Mucosa of rectum (tissue), 2 donors: Measurements from ENCODE around the gene BBS1.
"Not testable (repeated sequence)": the region's sequence is repeated elsewhere in the genome, so short reads cannot be mapped to it uniquely, and the experiment has no call there.

Experiments
- H3K27ac ChIP-seq, 2 donors: one replicate each; pipeline ENCODE4 v1.7.0; 2013; ENCODE audit warnings: inconsistent platforms in 2 of 2, low read depth in 2 of 2, low read length in 2 of 2
- H3K27me3 ChIP-seq, 2 donors: one replicate each; pipeline ENCODE4 v1.7.0; 2013; ENCODE audit warnings: low read length in 2 of 2; ENCODE audit not compliant: control insufficient read depth in 2 of 2, insufficient read depth in 2 of 2
- H3K36me3 ChIP-seq, 2 donors: one replicate each; pipeline ENCODE4 v1.7.0; 2013; ENCODE audit warnings: low read length in 2 of 2; ENCODE audit not compliant: control insufficient read depth in 2 of 2, insufficient read depth in 2 of 2
- H3K4me1 ChIP-seq, 2 donors: one replicate each; pipeline ENCODE4 v1.7.0; 2013; ENCODE audit warnings: low read length in 2 of 2, mild to moderate bottlenecking in 1 of 2; ENCODE audit not compliant: control insufficient read depth in 2 of 2, insufficient read depth in 2 of 2
- H3K4me3 ChIP-seq, 2 donors: one replicate each; pipeline ENCODE4 v1.7.0; 2013; ENCODE audit warnings: low read length in 2 of 2
- H3K9ac ChIP-seq, 2 donors: one replicate each; pipeline ENCODE4 v1.7.0; 2013; ENCODE audit warnings: low read length in 2 of 2, low read depth in 1 of 2, mild to moderate bottlenecking in 1 of 2
- H3K9me3 ChIP-seq, 2 donors: one replicate each; pipeline ENCODE4 v1.7.0; 2013; ENCODE audit warnings: low read length in 2 of 2; ENCODE audit not compliant: control insufficient read depth in 2 of 2
- donor health status: healthy.
- donor health status: Normal muscosa, but diverticular disease.

The BBS1 gene

DNA sequence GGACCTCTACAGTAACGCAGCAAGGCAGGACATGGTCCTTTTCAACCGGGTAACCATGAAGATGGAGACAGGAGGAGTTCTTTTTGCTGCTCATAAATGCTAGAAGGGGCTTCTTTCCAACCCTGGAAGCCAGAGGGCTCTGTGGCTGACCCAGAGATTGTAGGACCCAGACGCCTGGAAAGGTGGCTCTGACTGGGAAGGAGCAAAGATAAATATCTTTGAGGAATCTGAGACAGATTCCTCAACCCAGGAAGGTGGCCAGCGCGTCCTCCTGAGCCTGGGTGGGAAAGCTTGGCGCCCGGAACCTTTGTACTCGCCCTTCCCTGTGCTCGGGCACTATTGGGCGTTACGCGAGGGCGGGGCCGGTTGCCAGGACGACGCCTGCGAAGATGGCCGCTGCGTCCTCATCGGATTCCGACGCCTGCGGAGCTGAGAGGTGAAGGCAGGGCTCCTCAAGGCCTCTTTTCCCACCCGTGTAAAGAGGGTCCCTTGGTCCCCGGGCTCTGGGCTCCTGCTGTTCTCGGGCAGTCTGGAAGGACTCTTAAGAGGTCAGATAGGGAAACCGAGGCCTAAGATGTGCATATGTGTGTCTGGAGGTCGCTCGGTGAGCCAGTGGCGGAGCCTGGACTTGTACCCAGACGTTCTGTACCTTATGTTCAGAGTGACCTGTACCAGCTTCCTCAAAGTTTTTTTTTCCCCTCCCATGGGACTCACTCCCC is at the start of gene BBS1:
Gene BBS1 (plus strand): TSS at position 365 of the 719 bp plus-strand sequence. CDS start 25 bp downstream, at position 390.
- Histone ChIP-seq H3K4me1 (peaks cover 10% of the 10 kb centered on the region in 2 donors), H3K27me3 (no peaks in the 10 kb centered on the region), H3K27ac (peak within 1 kb of the TSS in 1 of 2 donors; percentile 34), H3K9me3 (no peaks in the 10 kb centered on the region), H3K4me3 (peak within 1 kb of the TSS; percentile 97 to 98), H3K9ac (peak within 1 kb of the TSS; percentile 54 to 72), H3K36me3 (peaks cover 0 to 2% of the 10 kb centered on the region in 2 donors)

GRCh38 chr11:66462010-66462409 is 48.4 kb upstream of the BBS1 start:
- H3K36me3 ChIP-seq = no peaks in the 10 kb centered on the region
- no peak overlapping the region for H3K4me3 ChIP-seq
- no peaks in the 10 kb centered on the region for H3K4me1 ChIP-seq
- no peak overlapping the region for H3K27ac ChIP-seq
- H3K9ac ChIP-seq = no peak overlapping the region
- no peaks in the 10 kb centered on the region for H3K9me3 ChIP-seq
- H3K27me3 ChIP-seq = no peaks in the 10 kb centered on the region

DNA sequence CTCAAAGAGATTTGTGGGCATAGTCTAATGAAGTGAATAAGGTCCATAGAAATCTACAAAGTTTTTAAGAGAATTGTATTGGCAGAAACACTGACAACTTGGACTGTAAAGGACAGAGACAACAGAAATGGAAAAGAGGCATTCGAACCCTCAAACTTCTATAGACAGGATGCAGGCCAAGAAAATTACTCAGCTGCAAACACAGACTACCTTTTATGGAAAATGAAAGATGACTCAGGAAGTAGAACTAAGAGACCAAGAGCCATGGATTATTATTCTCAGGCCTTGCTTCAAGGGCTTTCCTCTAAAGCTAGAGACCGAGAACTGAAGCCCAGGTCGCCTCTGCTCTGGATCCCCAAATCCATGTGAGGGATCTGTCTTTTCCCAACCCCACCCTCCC is 47.5 kb upstream of the BBS1 start:
- H3K4me1 ChIP-seq = peaks cover 7 to 8% of the 10 kb centered on the region in 2 donors
- H3K4me3 ChIP-seq = no peak overlapping the region
- no peaks in the 10 kb centered on the region for H3K27me3 ChIP-seq
- no peak overlapping the region for H3K27ac ChIP-seq
- H3K9ac ChIP-seq = no peak overlapping the region
- no peaks in the 10 kb centered on the region for H3K36me3 ChIP-seq
- H3K9me3 ChIP-seq = no peaks in the 10 kb centered on the region

GRCh38 chr11:66464116-66464515 is 46.3 kb upstream of the BBS1 start:
- not testable (repeated sequence) for H3K9ac ChIP-seq, H3K9me3 ChIP-seq, H3K4me3 ChIP-seq, H3K27ac ChIP-seq, H3K36me3 ChIP-seq, H3K27me3 ChIP-seq
- peaks cover 10 to 13% of the 10 kb centered on the region in 2 donors for H3K4me1 ChIP-seq

- no peak overlapping the region for H3K27ac ChIP-seq
- no peaks in the 10 kb centered on the region for H3K9me3 ChIP-seq
- peaks cover 10 to 13% of the 10 kb centered on the region in 2 donors for H3K4me1 ChIP-seq
- no peaks in the 10 kb centered on the region for H3K27me3 ChIP-seq
- H3K36me3 ChIP-seq = no peaks in the 10 kb centered on the region
- no peak overlapping the region for H3K9ac ChIP-seq
- no peak overlapping the region for H3K4me3 ChIP-seq
Observed at GRCh38 chr11:66464916-66465315, 45.5 kb upstream of the BBS1 start.

DNA sequence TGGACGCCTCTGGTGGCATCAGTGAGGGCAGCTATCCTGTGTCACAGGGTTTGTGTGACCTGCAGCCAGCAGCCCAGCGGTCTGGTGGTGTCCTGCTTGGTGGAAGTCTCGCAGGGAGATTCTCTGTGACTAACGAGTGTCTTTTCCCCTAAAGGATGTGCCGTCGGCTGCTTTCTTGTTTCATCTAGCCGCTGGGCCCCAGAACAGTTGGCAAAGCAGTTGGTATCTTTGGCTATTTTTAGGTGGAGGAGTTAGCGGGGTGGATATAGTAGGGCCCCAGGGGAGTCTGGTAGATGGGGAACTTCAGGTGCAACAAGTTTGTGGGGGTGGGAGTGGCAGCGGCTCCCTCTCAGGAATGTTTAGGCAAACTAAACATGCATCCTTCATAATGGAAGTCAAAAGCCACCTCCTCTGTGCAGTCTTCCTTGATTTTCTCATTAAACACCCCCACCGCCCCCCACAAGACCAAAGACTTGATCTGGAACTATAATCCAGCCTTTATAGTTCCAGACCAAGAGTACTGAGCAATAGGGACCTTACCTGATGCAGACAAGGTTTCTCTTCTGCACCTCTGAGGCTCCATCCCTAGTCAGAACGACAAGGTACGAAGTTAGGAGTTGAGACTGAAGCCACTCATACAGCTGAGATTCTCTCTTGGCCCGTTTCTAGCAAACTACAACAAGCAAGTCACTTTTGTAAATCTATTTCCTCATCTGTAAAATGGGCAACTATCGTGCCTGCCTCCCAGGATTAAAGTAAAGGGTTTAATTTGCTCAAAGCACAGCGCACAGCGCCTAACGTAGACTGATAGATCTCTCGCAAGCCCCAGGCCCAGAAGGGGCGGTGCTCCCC is 44.8 kb upstream of the BBS1 start:
- peak overlapping the region in 1 of 2 donors; percentile 40 for H3K27ac ChIP-seq
- peak overlapping the region; percentile 73 to 78 for H3K4me3 ChIP-seq
- H3K9me3 ChIP-seq = no peaks in the 10 kb centered on the region
- no peaks in the 10 kb centered on the region for H3K36me3 ChIP-seq
- H3K27me3 ChIP-seq = no peaks in the 10 kb centered on the region
- H3K4me1 ChIP-seq = peaks cover 10 to 13% of the 10 kb centered on the region in 2 donors
- peak overlapping the region in 1 of 2 donors; percentile 68 for H3K9ac ChIP-seq

- peak within 1 kb of the TSS; percentile 70 to 81 for H3K9ac ChIP-seq
- H3K36me3 ChIP-seq = no peaks in the 10 kb centered on the region
- H3K27ac ChIP-seq = peak within 1 kb of the TSS; percentile 40 to 41
- peak within 1 kb of the TSS; percentile 73 to 78 for H3K4me3 ChIP-seq
- peaks cover 10 to 13% of the 10 kb centered on the region in 2 donors for H3K4me1 ChIP-seq
- H3K27me3 ChIP-seq = no peaks in the 10 kb centered on the region
- H3K9me3 ChIP-seq = no peaks in the 10 kb centered on the region
Observed at GRCh38 chr11:66466225-66467033, 44.0 kb upstream of the BBS1 start, which contains the start of gene PELI3. Gene PELI3 (plus strand): TSS chr11:66466905. CDS start chr11:66468129, 1,224 bp downstream.

DNA sequence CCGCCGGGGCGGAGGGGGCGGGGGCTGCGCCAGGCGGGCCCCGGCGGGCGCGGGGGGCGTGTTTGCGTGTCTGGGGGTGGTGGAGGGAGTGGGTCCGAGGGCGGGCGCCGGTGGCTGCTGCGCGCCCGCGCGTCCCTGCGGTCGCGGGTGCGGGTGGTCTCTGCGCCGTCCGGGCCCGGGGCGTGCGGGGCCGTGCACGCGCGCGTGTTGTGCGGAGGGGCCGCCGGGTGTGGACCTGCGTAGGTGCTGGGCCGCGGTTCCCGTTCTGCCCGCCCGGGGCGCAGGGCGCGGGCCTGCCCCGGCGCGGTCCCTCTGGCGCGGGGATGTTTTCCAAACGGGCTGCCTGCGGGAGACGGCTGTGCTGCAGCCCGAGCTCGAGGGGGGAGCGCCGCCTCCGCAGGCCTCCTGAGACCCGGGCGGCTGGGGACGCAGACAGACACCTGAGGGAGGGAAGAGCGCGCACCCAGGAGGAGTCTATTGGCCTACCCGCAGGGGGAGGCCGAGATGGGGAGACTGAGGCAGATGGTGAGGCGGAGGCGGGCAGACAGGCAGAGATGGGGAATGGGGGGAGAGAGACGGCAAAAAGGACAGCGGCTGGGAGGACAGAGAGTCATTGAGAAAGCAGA is 43.3 kb upstream of the BBS1 start:
- no peak overlapping the region for H3K27ac ChIP-seq
- H3K27me3 ChIP-seq = no peaks in the 10 kb centered on the region
- no peaks in the 10 kb centered on the region for H3K9me3 ChIP-seq
- H3K4me3 ChIP-seq = peak overlapping the region; percentile 62 to 66
- H3K4me1 ChIP-seq = peaks cover 10 to 13% of the 10 kb centered on the region in 2 donors
- H3K36me3 ChIP-seq = peaks cover 0 to 2% of the 10 kb centered on the region in 2 donors
- peak overlapping the region; percentile 57 to 70 for H3K9ac ChIP-seq

DNA sequence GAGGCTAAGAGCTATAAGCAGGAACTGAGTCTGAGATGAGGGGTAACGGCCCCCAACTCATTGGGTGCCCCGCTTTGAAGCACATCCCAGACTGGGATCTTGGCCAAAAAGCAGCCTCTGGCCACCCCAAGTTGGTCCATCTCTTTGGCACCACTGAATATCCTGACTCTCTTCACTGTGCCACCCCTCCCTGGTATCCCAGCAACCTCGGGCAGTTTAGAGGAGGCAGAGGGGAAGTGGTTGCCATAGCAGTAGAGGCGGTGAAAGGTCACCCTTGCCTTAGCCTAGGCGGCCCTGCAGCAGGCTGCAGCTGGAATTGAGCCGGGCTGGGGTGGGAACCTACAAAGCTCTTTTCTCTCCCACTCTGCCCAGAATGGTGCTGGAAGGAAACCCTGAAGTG is 42.7 kb upstream of the BBS1 start:
- Histone ChIP-seq H3K4me1 (peaks cover 10 to 13% of the 10 kb centered on the region in 2 donors), H3K27me3 (no peaks in the 10 kb centered on the region), H3K4me3 (peak overlapping the region; percentile 62 to 66), H3K36me3 (peaks cover 0 to 7% of the 10 kb centered on the region in 2 donors), H3K9me3 (no peaks in the 10 kb centered on the region), H3K27ac (no peak overlapping the region), H3K9ac (peak overlapping the region; percentile 57 to 70)
